ENCODE results near the gene YAP1.

YAP1 gene

GRCh38 chr11:102109896-102110760 is at the start of gene YAP1:
TSS of gene YAP1 (plus strand) at chr11:102110447. CDS start at chr11:102110849, 402 bp downstream.
- peak; percentile 26 for DNase-seq

- no peak for DNase-seq
Observed at GRCh38 chr11:102061276-102061675, 49.0 kb upstream of the YAP1 start.

- DNase-seq, result no peak
Observed at GRCh38 chr11:102062106-102062505, 48.1 kb upstream of the YAP1 start.

GRCh38 chr11:102064316-102064715 is 45.9 kb upstream of the YAP1 start:
- no peak for DNase-seq

GRCh38 chr11:102070766-102071165 is 39.5 kb upstream of the YAP1 start:
- no peak for DNase-seq

GRCh38 chr11:102071497-102072472 is 38.5 kb upstream of the YAP1 start:
- no peak for DNase-seq

GRCh38 chr11:102073253-102073652 is 37.0 kb upstream of the YAP1 start:
- no peak for DNase-seq

GRCh38 chr11:102079625-102080024 is 30.6 kb upstream of the YAP1 start:
- DNase-seq, result no peak

GRCh38 chr11:102081313-102081712 is 28.9 kb upstream of the YAP1 start:
- no peak for DNase-seq

- no peak for DNase-seq
Observed at GRCh38 chr11:102085864-102086551, 24.2 kb upstream of the YAP1 start.

GRCh38 chr11:102097186-102097585 is 13.1 kb upstream of the YAP1 start:
- no peak for DNase-seq

- DNase-seq, result no peak
Observed at GRCh38 chr11:102099755-102100154, 10.5 kb upstream of the YAP1 start.

- no peak for DNase-seq
Observed at GRCh38 chr11:102108734-102109440, 1.4 kb upstream of the YAP1 start.

GRCh38 chr11:102110761-102111010 is 439 bp downstream of the YAP1 start:
- peak; percentile 4 for DNase-seq

- DNase-seq, result no peak
Observed at GRCh38 chr11:102111011-102111786, 952 bp downstream of the YAP1 start.

GRCh38 chr11:102111787-102112508 is 1.7 kb downstream of the YAP1 start:
- no peak for DNase-seq

GRCh38 chr11:102112509-102112821 is 2.2 kb downstream of the YAP1 start:
- no peak for DNase-seq

- no peak for DNase-seq
Observed at GRCh38 chr11:102114032-102114431, 3.8 kb downstream of the YAP1 start.

- DNase-seq, result no peak
Observed at GRCh38 chr11:102115557-102115956, 5.3 kb downstream of the YAP1 start.

GRCh38 chr11:102116453-102117205 is 6.4 kb downstream of the YAP1 start:
- no peak for DNase-seq
